Subcutaneous adipose tissue (tissue), 4 donors: ENCODE data around the gene ALDH3B1. TPM values are rescaled to one million over a fixed set of nuclear protein-coding genes. Genes with fewer than 3 reads are reported as not detected.

Experiments used
- CTCF ChIP-seq: fragments of 450-650 bp; IDR thresholded peaks from one replicate; pipeline ENCODE4 v1.5.1; 2016; ENCODE audit warnings: low read depth, mild to moderate bottlenecking, control low read depth, antibody characterized with exemption, moderate library complexity
- total RNA-seq, 4 donors: library from RNA; depleted of rRNA; stranded (reverse); fragments of >200 nt; gene quantifications; one replicate each; pipeline ENCODE4 v1.1.0, GENCODE V29; 2016

Gene ALDH3B1
- total RNA-seq, 4 donors from 2014 or later: 11.7 to 43.5 (median 22.3) TPM

DNA sequence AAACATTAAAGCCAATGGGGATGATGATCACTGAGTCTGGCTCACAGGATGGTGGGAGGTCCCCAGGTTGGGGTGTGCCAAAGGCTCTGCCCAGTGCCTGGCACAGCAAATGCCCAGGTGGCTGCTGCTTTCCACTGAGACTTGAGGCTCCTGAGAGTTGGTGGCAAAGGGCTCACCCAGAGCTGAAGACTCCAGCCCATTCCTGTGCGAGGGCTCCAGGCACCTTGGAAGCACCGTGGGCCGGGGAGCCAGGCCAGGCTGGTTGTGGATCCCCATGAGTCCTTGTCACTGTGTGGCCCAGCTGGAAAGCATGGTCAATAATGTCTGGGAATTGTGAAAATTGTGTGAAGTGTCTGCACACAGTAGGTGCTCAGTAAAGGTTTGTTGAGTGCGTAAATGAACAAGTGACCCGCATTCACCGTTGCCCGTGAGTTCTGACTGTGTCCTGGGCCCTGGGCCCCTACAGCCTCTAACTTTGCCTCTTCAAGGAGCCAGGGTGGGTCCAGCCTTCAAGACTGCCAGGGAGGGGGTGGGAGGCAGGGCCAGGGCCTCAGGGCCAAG is 3.4 kb upstream of the ALDH3B1 start:
- TF ChIP-seq CTCF: no peak

- no peak for TF ChIP-seq CTCF
These were observed 2.4 kb upstream of the ALDH3B1 start for GRCh38 chr11:68007498-68008380.

DNA sequence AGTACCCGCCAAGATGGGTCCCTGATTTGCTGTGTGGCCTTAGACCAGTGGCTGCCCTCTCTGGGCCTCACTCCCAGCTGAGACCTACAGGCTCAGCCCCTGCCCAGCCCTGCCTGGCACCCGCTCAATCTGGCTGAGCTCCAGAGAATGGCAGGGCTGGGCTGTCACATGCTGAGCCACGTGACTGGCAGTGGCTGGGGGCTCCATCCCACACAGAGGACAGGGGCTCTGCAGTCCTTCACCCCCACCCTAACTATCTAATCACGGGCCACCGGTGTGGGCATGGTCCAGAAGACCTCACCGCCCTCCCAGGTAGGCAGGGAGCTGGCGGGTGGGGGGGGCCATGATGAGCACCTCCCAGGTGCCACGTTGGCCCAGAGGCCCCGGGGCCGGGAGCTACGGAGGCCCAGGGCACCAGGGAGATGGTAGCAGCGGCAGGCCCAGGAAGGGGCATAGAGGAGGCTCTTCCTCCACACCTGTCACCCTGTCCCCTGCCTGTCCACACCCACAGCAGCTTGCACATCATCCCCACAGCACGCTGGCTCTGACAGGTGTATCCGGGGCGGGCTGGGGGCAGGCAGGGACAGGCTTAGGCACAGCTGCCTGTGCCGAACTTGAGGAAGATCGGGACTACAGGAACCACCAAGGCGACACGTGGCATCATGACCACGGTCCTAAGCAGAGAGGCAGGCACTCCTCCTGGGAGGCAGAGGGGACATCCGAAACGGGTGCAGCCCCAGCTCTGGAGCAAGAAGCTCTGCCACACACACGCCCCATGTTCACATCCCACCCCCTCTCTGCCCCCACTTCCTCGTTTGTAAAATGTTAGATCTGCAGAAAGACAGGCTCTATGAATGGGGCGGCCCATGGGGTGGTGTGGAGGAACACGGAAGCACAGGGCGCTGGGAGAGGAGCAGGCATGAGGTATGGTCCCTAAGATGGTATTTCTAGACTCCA is 1.5 kb upstream of the ALDH3B1 start:
- TF ChIP-seq CTCF: no peak

DNA sequence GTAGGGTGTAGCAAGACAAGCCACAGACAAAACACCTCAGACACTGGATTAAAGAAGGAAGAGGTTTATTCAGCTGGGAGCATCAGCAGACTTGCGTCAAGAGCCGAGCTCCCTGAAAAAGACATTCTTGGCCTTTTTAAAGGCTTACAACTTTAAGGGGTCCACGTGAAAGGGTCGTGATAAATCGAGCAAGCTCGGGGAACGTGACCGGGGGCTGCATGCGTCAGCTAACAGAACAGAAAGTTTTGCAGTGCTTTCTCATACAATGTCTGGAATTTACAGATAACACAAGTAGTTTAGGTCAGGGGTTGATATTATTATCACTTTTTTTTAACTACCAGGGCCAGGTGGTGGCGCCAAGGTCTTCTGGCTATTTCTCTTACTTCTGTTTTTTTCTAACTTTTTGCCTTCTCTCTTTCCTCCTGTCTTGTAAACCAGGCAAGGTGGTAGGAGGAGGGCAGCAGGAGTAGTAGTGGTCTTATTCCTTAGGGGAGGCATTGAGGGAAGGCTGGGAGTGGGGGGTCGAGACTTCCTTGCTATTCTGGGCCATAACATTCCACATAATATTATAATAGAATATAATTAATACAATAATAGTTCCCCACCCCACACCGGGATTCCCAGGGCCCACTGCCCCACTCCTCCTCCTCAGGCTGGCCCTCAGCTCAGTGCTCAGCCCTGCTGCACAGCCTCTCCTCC is 587 bp upstream of the ALDH3B1 start:
- no peak for TF ChIP-seq CTCF

DNA sequence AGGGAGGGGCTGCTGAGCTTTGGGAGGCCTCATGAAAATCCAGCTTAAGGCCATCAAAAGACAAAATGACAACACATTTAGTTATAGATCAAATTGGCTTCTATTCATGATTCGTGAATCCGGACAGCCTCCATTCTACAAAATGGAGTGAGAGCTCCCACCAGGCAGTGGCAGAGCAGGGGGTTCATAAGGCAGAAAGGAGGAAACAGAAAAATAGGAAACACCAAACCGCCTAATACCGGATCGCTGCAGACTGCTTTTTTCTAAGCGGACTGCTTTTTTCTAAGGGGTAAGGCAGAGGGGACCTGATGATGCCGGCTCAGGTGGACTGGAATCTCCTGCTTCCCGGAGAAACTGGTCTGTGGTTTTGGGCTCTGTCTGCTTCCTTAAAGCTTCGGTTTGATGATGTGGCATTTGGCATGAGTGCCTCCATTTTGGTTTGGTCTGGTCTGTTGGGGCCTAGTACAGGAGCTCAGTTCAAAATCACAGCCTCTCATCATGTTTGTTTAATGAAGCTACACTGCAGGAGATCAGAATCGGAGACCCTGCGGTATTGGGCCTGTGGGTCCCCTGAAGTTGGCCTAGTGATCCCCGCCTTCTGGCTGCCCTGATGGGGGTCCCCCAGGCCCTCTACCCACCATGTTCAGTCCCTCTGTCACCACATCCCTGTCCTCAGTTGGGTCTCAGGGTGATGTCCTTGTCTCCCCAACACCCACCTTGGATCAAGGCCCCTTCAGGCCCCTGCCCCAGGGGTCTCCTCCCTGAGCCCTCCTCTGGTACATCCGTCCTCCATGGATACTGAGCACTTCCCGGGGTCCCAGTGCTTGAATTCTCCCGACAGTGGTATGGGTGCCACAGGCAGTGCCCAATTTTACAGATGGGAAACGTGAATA is 1.2 kb downstream of the ALDH3B1 start:
- no peak for TF ChIP-seq CTCF

GRCh38 chr11:68012044-68012842 is 2.1 kb downstream of the ALDH3B1 start:
- no peak for TF ChIP-seq CTCF
